HG02763 (cell line): ENCODE results near the gene SF3B5.
"Not testable (repeated sequence)": the region's sequence is repeated elsewhere in the genome, so short reads cannot be mapped to it uniquely, and the experiment has no call there.

ENCODE experiments used
- ATAC-seq: cut with Tn5 transposase; IDR thresholded peaks from one replicate; pipeline ENCODE4 v1.9.1; 2021; ENCODE audit warnings: mild to moderate bottlenecking, moderate library complexity; ENCODE audit not compliant: unreplicated experiment

Gene SF3B5

DNA sequence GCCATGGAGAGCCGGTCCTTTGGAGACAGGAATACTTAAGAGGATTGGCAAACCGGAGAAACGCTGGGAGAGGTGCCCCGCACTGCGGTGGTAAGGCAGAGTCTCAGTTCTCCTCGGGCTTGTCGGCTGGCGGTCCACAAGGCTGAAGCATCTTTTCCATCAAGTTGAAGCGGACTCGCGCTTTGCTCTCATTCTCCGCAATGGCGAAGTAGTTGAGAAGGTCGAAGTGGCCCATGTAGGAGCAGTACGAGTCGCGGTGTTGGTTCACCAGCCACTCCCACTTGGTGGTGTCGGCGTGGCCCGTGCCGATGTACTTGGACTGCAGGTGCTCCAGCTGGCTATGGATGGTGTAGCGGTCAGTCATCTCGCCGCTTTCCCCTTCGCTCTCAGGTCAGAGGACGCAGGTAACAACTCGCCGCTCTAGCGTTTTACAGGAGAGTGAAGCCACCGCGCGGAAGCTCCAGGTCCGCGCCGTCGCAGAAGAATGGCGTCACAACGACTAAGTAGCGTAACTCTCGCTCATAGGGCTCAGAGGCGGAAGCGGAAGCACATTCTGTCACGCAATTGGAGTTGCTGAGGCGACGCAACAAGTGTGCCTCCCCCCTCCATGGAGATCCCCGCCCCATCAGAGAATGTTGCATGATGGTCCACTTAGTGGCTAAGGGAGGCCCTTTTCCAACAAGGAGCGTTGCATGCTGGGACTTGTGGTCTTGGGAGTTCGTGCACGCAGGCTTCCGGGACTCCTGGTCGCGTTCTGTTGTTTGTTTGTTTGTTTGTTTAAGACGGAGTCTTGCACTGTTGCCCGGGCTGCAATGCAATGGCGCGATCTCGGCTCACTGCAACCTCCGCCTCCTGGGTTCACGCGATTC, at the start of gene SF3B5:
Gene SF3B5 (minus strand): TSS at position 440 of the 869 bp plus-strand sequence. CDS start 76 bp downstream, at position 364.
- ATAC-seq, result peak; percentile 95

DNA sequence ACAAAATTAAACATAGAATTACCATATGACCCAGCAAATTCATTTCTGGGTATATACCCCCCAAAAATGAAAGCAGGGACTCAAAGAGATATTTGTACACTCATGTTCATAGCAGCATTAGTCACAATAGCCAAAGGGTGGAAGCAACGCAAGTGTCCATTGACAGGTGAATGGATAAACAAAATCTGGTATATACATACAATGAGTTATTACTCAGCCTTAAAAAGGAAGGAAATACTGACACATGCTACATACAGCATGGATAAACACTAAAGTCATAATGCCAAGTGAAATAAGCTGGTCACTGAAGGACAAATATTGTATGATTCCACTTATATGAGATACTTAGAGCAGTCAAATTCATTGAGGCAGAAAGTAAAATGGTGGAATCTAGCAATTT, 49.6 kb upstream of the SF3B5 start:
- ATAC-seq, result no peak

DNA sequence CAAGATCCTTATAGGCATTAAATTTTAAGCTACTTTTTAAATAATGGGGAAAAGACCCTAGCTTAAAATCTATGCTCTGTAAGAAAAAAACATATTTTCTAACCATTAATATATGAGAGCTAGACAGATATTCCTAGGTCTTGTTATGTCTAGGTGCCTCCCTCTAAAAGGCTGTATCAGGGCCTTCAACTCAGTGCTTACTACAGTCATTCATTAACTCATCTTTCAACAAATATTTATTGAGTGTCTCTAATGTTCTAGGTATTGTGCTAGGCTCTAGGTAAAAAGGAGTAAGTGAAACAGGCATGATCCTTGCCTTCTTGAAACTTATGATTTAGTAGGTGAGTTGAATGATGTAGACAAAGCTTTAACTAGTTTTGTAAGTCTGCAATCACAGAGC, 48.5 kb upstream of the SF3B5 start:
- no peak for ATAC-seq

GRCh38 chr6:144143106-144143505, 47.7 kb upstream of the SF3B5 start:
- no peak for ATAC-seq

DNA sequence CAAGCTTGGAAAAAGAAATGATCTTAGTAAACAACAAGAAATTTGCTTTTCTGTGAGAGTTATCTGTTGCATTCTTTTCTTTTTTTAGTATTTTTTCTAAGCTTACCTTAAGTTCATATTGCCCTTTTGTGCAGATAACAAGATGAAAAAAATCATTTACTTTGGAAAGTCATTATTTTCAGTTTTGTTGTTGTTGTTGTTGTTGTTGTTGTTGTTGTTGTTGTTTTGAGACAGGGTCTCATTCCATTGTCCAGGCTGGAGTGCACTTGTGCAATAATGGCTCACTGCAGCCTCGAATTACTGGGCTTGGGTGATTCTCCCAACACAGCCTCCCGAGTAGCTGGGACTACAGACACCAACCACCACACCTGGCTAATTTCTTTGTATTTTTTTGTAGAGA, 46.1 kb upstream of the SF3B5 start:
- ATAC-seq, result no peak

DNA sequence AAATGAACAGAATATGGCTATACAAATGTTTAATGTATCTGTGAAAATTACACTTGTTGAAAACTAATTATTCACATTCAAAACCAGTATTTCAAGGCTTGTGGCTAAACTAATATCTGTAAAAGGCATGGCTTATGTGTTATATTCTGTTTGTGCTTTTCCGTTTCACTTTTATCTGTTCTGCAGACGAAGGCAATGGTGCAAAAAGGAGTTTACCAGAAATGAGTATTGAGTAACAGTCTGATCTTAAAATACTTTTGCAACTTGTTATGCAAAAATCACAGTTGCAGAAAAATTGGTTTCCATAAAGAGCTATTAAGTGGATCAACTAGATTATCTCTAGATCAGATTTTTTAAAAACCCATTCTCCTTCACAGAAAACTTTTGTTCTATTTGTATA, 45.5 kb upstream of the SF3B5 start:
- ATAC-seq, result peak; percentile 73

DNA sequence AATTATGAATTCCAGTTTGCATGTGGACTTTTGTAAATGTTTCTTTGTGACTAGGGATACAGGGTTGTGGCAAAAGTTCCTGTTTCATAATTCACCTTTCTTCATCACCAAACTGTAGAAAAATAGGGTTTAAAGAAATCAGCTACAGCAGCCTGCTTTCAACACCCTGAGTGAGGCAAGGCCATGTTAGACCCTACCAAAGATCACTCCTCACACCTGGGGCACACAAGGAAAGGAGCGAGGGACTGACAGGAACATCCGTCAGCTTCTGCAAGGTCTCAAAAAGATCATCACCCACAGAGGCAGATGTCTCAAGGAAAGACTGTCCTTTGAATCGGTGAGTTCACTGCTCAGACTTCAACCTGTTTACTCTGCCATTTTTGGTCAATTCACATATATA, 44.4 kb upstream of the SF3B5 start:
- ATAC-seq, result no peak

DNA sequence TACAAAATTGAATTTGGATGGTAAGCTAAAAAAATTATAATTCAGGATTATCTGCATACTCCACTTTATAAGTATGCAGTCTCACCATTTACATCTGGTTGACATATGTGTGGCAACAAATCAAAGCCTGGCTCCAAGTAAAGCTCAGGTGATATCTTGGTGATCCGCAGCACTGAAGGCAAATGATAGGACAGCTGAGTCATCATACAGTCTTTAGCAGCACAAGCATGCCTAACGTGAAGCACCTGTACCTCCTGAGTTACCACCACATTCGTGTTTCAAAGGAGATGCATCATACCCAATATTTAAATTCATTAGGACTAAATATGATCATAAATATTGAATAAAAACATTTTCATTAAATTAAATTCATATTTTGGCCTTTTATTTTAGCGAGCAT, 43.2 kb upstream of the SF3B5 start:
- no peak for ATAC-seq

DNA sequence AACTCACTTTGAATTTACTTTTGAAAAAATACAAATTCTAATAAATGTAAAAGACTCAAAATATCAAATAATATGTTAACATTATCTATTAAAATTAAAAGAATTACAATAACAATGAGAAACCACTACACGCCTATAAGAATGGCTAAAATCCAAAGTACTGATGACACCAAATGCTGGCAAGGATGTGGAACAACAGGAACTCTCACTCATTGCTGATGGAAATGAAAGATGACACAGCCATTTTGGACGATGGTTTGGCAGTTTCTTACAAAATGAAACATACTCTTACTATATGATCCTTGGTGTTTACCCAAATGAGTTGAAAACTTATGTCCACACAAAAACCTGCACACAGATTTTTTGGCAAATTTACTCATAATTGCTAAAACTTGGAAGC, 39.4 kb upstream of the SF3B5 start:
- ATAC-seq, result no peak

GRCh38 chr6:144134176-144134575, 38.8 kb upstream of the SF3B5 start:
- ATAC-seq, result no peak

DNA sequence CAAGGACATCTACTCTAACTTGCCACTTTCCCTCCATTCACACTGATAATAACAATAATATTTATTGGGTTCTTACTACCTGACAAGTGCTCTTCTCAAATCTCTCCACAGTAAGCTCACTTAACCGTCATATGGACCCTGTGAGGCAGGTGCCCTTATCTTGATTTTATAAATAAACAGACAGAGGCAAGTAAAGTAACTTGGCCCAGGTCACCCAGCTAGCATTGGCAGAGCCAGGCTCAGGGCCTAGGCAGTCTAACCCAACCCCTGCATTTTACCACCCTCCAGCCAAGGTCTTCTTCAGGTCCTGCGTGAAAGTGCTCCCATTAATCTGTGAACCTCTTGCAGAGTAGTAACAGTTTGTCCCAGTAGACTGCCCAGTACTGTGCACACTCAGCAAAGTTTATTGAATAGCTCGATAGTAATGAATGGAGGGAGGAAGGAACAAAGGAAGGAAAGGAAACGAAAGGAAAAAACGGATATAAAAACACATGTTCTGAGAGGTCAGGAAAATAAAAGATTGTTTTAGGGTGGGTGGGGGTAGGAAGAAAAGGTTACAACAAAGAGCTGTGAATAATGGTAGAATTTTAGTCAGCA, 38.0 kb upstream of the SF3B5 start:
- no peak for ATAC-seq

GRCh38 chr6:144132167-144132690, 36.9 kb upstream of the SF3B5 start:
- ATAC-seq, result not testable (repeated sequence)

- ATAC-seq, result no peak
These were observed 35.9 kb upstream of the SF3B5 start for GRCh38 chr6:144131248-144131709.

DNA sequence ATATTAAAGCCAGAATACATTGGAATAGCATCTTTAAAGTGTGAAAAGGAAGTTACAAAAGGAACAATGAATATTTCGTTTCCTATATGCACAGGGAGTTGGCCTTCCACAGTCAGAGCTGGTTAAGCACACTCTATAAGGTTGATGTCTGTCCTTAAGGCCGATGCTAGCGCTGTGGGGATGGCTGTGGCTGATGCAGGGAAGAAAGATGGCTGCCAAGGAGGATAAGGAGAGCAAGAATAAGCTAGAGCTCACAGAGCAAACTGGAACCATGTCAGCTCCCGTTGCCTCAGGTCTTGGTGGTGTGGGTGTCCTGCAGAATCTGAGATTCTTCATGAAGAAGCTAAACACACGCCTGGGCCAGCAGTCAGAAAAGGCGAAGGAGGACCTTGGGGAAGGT, 34.1 kb upstream of the SF3B5 start:
- ATAC-seq, result no peak

DNA sequence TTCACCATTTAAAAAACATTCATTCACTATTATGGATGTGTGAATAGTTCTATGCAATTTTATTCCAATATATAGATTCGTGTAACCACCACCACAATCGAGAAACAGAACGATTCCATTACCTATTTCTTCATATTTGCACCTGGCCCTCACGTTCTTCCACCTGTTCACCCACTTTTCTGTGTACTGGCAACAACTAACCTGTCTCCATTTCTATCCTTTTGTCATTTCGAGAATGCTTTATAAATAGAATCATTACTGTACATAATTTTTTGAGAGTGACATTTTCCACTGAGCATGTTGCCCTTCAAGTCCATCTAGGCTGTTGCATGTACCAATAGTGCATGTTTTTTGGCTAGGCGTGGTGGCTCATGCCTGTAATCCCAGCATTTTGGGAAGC, 31.7 kb upstream of the SF3B5 start:
- ATAC-seq, result no peak

- no peak for ATAC-seq
These were observed 28.5 kb upstream of the SF3B5 start for GRCh38 chr6:144123836-144124235.

- no peak for ATAC-seq
These were observed 28.0 kb upstream of the SF3B5 start for GRCh38 chr6:144123421-144123820.

DNA sequence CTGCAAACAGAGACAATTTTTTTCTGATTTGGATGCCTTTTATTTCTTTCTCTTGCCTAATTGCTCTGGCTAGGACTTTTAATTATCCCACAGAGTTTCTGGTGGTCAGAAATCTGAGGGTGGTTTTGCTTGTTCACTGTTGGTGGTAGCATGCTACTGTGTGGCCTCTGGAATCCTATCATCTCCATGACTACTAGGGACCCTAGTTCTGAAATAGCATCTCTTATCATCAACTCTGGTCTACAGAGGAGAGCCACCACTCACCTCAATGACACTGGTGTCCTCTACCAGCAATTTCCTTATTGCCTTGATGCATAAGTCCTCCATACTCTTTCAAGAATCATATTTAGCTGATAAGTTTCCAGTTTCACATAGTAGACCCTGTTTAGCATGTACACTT, 27.5 kb upstream of the SF3B5 start:
- ATAC-seq, result no peak

DNA sequence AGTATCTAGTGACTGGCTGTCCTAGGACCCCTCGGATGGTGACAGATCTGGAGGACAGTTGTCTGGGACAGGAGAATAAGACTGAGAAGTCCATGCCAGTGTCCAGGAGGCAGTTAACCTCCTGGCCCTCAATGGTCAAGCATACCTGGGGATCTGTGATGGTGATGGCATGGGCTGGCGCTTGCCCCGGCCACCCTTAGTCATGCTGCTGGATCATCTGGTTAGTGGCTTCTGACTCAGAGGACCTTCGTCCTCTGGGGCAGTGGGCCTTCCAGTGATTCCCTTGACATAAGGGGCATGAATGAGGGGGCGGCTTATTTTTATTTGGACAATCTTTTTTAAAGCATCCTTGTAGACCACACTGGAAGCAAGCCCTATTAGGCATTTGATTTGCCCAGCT, 24.0 kb upstream of the SF3B5 start:
- no peak for ATAC-seq

DNA sequence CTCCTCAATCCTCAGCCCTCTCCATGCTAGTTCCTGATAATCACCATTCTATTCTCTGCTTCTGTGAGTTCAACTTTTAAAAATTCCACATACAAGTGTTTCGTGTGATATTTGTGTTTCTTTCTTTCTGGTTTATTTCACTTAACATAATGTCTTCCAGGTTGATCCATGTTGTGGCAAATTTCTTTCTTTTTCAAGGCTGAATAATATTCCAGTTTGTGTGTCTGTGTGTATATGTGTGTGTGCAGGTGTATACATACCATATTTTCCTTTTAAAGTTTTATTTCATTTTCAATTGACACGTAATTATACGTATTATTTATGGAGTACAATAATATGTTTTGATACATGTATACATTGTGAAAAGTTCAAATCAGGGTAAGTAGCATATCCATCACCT, 19.8 kb upstream of the SF3B5 start:
- no peak for ATAC-seq

- no peak for ATAC-seq
These were observed 18.0 kb upstream of the SF3B5 start for GRCh38 chr6:144113366-144113765.

DNA sequence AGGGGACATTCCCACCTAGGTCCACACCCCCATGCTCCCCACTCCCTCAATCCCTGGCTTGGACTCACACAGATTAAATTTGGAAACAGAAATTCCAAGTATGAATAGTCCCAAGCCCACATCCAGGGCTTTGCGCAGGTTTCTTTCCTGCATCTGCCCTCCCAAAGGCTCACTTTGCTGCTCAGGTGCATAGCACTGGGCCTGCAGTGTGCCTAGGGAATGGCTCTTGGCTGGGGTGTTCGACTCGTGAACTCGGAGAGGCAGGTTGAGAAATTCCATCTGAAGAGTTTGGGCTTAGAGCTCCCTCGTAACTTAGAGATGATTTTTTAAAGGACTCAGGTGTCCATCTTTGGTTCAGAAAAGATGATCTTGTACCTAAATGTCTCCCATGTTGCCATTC, 14.8 kb upstream of the SF3B5 start:
- no peak for ATAC-seq
